Epithelial cell of esophagus (primary cell): ENCODE measurements around the gene CSRP3.

ENCODE experiments used
- DNase-seq: peaks from one replicate; pipeline ENCODE4 v3.0.0; 2010; ENCODE audit warnings: low read depth
- H3K4me3 ChIP-seq: 2 replicates; pipeline ENCODE4 v1.5.1; 2011; ENCODE audit warnings: mild to moderate bottlenecking, low read length, control low read depth
- TF ChIP-seq, protein P1 (sequence below): IDR thresholded peaks from 2 replicates; pipeline ENCODE4 v1.5.1; 2011; ENCODE audit warnings: low read depth, mild to moderate bottlenecking, low read length, control low read depth, inconsistent platforms; ENCODE audit not compliant: insufficient read depth; ENCODE audit errors: missing control alignments

Gene CSRP3

DNA sequence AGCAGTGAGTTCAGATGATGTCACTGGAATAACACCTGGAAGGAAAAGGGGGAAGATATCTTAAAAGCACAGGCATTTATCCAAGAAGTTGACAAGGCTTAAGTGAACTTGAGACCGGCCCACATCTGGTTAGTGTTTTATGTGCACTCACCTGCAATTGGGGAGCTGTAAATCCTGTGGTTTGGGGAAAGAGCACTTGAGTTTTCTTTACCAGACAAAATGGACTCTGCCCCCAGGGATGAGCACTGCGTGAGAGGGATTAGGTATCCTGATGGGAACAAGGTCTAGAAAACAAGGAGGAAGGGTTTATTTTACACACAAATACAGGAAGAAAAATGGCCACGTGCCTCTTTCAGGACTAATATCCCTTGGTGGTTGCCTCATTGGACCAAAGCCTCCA is 23.8 kb upstream of the CSRP3 start:
- H3K4me3 ChIP-seq: no peak overlapping the region
- DNase-seq: no peak
- TF ChIP-seq, protein P1, sequence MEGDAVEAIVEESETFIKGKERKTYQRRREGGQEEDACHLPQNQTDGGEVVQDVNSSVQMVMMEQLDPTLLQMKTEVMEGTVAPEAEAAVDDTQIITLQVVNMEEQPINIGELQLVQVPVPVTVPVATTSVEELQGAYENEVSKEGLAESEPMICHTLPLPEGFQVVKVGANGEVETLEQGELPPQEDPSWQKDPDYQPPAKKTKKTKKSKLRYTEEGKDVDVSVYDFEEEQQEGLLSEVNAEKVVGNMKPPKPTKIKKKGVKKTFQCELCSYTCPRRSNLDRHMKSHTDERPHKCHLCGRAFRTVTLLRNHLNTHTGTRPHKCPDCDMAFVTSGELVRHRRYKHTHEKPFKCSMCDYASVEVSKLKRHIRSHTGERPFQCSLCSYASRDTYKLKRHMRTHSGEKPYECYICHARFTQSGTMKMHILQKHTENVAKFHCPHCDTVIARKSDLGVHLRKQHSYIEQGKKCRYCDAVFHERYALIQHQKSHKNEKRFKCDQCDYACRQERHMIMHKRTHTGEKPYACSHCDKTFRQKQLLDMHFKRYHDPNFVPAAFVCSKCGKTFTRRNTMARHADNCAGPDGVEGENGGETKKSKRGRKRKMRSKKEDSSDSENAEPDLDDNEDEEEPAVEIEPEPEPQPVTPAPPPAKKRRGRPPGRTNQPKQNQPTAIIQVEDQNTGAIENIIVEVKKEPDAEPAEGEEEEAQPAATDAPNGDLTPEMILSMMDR: no peak

DNA sequence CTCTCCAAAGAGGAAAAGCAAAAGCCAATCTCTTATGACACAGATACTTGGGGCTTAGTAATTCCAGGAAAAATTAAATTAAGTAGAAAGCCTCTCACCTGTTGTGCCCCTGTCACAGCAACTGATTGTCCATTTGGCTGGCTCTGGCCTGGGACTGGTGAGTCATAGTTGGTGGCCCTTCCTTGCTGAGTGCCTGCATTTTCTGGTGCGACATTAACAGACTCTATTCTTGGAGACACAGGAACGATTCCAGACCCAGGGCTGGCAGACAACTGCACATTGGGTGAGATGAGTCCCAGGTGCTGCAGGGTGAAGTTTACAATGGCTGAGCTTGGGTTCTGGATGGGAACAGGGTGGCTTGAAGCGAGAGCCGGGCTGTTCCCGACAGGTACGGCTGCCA is 23.3 kb upstream of the CSRP3 start:
- TF ChIP-seq, protein P1: no peak
- no peak overlapping the region for H3K4me3 ChIP-seq
- no peak for DNase-seq

DNA sequence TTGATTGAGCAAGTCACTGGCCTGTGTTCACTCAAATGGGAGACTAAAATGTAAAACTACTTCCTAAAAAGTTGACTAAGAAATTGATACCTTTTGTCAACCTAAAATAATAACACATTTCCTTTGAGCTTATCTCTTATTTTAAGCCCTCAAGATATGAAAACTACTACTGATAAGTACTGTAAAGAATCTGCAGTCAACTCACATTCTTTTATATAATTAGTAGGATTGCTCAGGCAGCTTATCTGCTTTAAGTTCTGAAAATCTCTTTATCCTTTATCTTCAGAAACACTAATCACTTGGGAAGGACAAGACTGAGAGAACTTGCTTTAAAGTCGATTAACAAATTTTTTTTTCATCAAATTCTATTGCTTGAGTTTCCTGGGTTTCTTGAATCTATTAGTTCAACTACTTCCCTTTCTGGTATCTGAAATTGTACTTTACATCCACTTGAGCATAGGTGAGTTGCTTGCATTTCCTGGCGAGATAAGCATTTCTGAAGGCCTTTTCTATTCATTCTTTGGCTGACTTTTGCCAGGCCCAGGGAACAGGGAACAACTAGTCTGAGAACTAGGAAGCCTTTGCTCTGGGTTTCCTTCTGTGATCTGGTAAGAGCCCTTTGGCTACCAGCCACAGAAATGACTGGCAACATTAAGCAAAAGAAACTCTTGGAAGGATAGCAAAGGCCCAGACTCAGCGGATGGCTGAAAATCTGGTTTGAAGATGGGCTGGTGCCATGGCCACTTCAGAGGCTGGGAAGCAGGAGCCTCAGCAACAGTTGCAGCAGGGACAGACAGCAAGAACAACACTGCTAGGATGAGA is 19.3 kb upstream of the CSRP3 start:
- H3K4me3 ChIP-seq: no peak overlapping the region
- no peak for DNase-seq
- TF ChIP-seq, protein P1: no peak

DNA sequence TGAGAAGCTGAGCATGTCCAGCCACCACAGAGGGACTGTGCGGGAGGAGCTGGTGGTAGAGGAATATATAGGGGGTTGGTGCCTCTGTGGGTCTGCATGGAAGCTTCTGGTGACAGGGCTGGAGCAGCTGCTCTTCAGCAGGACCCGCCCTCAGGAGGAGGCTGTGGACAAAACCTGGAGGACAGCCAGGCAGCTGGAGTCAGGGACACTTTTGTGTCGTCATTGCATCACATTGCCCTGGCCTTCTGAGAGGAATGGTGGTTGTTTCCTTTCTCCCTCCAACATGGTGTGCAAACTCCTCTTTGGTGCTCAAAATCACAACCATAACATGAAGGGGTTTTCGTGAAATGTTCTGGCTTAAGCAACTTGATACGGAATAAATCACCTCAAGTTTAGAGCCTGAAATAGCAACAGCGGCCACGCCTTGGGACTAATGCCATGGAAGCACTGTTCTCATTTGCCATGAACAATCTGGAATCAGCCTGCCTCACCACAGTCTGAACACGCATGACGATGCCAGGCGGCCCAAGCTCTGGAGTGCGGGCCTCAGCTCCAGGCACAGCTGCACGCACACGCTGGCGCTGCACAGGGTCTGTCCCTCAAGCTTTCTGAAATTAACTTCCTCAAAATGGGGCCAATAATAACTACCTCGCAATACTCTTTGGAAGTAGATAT is 17.1 kb upstream of the CSRP3 start:
- no peak overlapping the region for H3K4me3 ChIP-seq
- TF ChIP-seq, protein P1: no peak
- DNase-seq: no peak

DNA sequence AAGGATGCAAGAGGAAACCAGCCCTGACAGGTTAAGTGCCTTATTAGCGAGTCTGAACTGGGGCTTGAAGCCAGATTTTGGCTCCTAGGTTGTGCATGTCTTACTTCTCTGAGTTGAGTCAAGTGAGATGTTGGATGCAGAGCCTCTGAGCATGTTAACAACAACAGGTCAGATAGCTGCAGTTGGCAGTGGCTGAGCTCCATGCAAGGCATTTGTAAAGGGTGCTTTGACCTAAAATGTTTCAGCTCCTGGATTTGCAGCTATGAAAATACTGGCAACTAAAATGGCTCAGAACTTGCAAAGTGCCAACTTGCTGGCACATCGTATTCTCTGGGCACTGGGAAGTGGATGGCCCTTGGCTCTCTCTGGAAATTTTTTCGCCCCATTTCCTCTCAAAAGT is 16.4 kb upstream of the CSRP3 start:
- peak; percentile 51 for DNase-seq
- TF ChIP-seq, protein P1: no peak
- H3K4me3 ChIP-seq: no peak overlapping the region

DNA sequence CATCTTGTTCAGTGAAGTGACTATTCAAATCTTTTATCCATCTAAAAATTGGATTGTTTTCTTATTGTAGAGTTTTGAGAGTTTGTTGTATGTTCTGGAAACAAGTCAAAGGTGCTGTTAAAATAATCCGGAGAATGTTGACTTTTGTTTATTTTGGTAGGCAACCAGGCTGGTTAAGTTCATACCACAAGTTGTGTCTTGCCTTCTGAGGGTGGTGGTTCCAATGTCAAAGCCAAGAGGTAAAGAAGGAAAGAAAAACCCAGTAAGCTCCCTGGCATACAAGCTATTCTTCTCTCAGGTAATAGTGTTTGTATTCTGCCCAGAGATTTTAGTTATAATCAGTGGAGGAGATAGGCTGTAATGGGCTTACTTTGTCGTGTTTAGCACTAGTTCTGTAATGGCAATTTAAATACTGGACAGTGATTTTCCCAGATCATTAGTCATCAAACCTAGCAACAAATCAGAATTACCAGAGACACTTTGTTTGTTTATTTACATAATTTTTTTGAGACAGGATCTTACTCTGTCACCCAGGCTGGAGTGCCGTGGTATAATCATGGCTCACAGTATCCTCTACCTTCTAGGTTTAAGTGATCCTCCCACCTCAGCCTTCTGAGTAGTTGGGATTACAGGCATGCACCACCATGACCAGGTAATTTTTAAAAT is 15.1 kb upstream of the CSRP3 start:
- H3K4me3 ChIP-seq: no peak overlapping the region
- TF ChIP-seq, protein P1: no peak
- peak; percentile 84 for DNase-seq
